Bone marrow (tissue), 2 donors: ENCODE results near the gene LIG3.
"Not testable (repeated sequence)": the region's sequence is repeated elsewhere in the genome, so short reads cannot be mapped to it uniquely, and the experiment has no call there.

Experiments
- DNase-seq, 2 donors: peaks; one replicate each; lab custom pipeline; 2025; lab: John Stamatoyannopoulos, UW

Gene LIG3

GRCh38 chr17:35044181-35044580 lies 63.9 kb downstream of the LIG3 start:
- no peak for DNase-seq

GRCh38 chr17:35045458-35045979 lies 65.2 kb downstream of the LIG3 start:
- not testable (repeated sequence) for DNase-seq

GRCh38 chr17:35046245-35046644 lies 65.9 kb downstream of the LIG3 start:
- no peak for DNase-seq

GRCh38 chr17:35046740-35047283 lies 66.5 kb downstream of the LIG3 start:
- DNase-seq = peak in 1 of 2 donors; percentile 33

GRCh38 chr17:35048685-35049379 lies 68.5 kb downstream of the LIG3 start:
- DNase-seq = no peak

- no peak for DNase-seq
Observed at GRCh38 chr17:35050170-35050569, 69.9 kb downstream of the LIG3 start.

DNA sequence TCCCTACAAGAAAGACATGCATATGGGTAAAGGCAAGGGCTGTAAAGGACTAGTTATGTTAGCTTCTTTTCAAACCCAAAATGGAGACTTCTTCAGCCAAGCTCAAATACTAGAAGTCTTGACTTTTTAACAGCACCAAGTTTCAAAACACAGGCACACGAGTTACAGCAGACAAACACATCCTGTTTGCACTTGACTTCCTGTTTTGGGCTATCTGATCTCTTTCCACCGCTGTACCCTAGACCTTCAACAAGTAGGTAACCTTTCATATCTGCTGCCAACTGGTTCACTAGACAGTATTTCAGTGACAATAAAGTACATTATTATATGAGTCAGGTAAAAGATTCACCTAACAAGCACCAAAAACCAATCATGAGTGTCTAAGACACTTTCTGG lies 70.9 kb downstream of the LIG3 start:
- peak in 1 of 2 donors; percentile 93 for DNase-seq

DNA sequence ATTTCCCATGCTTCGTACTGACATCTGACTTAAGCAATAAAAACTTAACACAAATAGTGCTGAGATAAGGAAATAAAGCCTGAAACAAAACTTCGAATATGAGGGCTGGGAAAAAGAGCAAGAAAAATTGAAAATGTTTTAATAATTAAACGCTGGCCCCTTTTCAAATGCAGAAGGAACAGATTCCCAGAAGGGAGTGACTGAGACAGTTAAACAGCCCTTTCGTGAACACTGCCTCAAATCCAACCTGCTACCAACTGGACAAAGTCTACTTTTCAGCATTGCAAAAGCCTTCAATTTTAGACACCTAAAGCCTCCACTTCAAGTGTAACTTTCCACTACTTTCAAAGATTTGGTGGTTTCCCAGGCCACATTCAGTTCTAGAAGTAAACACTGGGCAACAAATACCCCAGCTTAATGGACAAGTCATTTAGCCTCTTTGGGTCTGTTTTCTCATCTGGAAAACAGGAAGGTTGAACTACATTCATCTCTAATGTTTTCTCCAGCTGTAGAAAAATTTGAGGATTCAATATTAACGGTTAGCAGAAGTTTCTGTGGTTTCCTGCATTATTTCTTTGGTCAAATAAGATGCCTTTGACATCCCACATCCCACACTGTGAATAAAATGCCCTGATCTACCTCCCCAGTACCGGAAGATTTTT lies 71.4 kb downstream of the LIG3 start:
- no peak for DNase-seq

GRCh38 chr17:35052241-35052610 lies 71.9 kb downstream of the LIG3 start:
- no peak for DNase-seq

DNA sequence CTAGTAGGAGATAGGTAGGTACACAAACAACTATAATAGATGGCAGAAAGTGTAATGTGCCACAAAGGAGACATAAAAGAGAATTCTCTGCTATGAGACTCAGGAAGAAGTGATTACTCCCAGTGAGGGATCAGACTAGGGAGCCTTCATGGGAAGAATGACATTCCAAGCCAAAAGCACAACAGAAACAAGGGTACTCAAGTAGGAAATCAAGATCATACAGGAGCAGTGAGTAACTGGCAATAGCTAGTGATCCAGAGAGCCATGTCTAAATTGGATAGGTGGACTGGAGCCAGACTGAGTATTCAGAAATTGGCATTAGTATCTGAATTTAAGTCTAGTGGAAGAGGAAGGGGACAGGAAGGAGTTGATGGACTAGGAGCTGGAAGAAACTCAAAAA lies 72.5 kb downstream of the LIG3 start:
- DNase-seq = no peak

GRCh38 chr17:35053204-35053603 lies 72.9 kb downstream of the LIG3 start:
- DNase-seq = no peak

DNA sequence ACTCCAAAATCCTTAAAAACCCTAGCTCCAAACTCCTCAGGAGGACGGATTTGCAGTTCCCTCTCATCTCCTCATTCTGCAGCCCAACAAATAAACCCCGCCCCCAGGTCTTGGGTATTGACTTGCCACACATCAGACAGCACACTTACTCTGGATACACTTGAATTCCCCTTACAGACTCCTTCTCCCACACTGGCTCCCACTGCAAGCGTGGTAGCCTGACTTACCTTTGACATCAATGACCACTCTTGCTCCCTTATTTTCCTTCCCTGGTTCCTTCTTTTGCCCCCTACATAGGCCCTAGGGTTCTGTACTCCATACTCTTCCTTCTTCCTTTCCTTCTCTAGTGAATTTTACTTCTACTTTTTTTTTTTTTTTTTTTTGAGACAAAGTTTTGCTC lies 75.7 kb downstream of the LIG3 start:
- DNase-seq = no peak

GRCh38 chr17:35057332-35057915 lies 77.1 kb downstream of the LIG3 start:
- no peak for DNase-seq
